ENCODE measurements around the gene ADAD1. TPM values are rescaled to one million over a fixed set of nuclear protein-coding genes. Genes with fewer than 3 reads are reported as not detected.

Gene ADAD1
- polyA plus RNA-seq (2013, experiment 1 of 2) = not detected
- polyA plus RNA-seq (2013, experiment 2 of 2) = not detected

GRCh38 chr4:122378711-122379110 lies at the start of gene ADAD1:
TSS of gene ADAD1 (plus strand) at chr4:122379011. CDS start at chr4:122380070, 1,059 bp downstream.
- no peaks in the 10 kb centered on the region for H3K79me1 ChIP-seq (replicated peaks; ENCODE audit: low read length, poor library complexity, severe bottlenecking)
- no peak within 1 kb of the TSS for H2BK120ac ChIP-seq (ENCODE audit: low read depth, low read length)
- no peak within 1 kb of the TSS for H3K9ac ChIP-seq (ENCODE audit: low read length)
- H4K8ac ChIP-seq (ENCODE audit: low read length) = no peak within 1 kb of the TSS
- WGBS = 91% methylated on average over 7 of the region's 7 CpGs
- no peaks in the 10 kb centered on the region for H3K36me3 ChIP-seq (ENCODE audit: control insufficient read depth in 1 of 2, insufficient read depth in 2 of 2, low read depth in 1 of 2, low read length in 2 of 2)
- no peak within 1 kb of the TSS for H2BK12ac ChIP-seq (ENCODE audit: low read length in 2 of 2)
- no peak within 1 kb of the TSS for H3K27ac ChIP-seq (ENCODE audit: low read length, poor library complexity, severe bottlenecking)
- no peak within 1 kb of the TSS for H2BK5ac ChIP-seq (ENCODE audit: low read depth, low read length, poor library complexity, severe bottlenecking)
- H2AK5ac ChIP-seq (ENCODE audit: low read length, severe bottlenecking) = no peak within 1 kb of the TSS
- H4K91ac ChIP-seq (ENCODE audit: low read length) = no peak within 1 kb of the TSS
- no peak within 1 kb of the TSS for H3K4me2 ChIP-seq (ENCODE audit: low read length, poor library complexity, severe bottlenecking)
- no peak within 1 kb of the TSS for H3K4ac ChIP-seq (ENCODE audit: low read depth in 1 of 2, low read length in 2 of 2)
- H3K4me3 ChIP-seq (ENCODE audit: insufficient read depth in 1 of 2, low read depth in 1 of 2, low read length in 2 of 2) = peak within 1 kb of the TSS in 1 of 2 experiments; percentile 2
- H3K27me3 ChIP-seq (ENCODE audit: control insufficient read depth in 1 of 2, insufficient read depth in 1 of 2, low read length in 2 of 2) = no peaks in the 10 kb centered on the region
- H3K4me1 ChIP-seq (ENCODE audit: control insufficient read depth, insufficient read depth, low read depth, low read length) = no peaks in the 10 kb centered on the region
- H2AFZ ChIP-seq (ENCODE audit: low read depth, low read length) = no peak within 1 kb of the TSS
- no peak within 1 kb of the TSS for H2BK15ac ChIP-seq (ENCODE audit: low read depth, poor library complexity, severe bottlenecking)
- H3K18ac ChIP-seq (ENCODE audit: low read depth in 1 of 2, low read length in 2 of 2) = no peak within 1 kb of the TSS
- DNase-seq = no peak
- no peak within 1 kb of the TSS for H3K14ac ChIP-seq (ENCODE audit: low read length in 2 of 2)
- H3K9me3 ChIP-seq (ENCODE audit: control insufficient read depth, low read length) = no peaks in the 10 kb centered on the region
- H3K23ac ChIP-seq (ENCODE audit: low read length in 2 of 2) = no peak within 1 kb of the TSS

GRCh38 chr4:122329876-122330565 lies 48.8 kb upstream of the ADAD1 start:
- no peak overlapping the region for H2BK12ac ChIP-seq (ENCODE audit: low read length in 2 of 2)

GRCh38 chr4:122331195-122331594 lies 47.6 kb upstream of the ADAD1 start:
- Histone ChIP-seq H4K91ac (ENCODE audit: low read length) (no peak overlapping the region), H3K9me3 (ENCODE audit: control insufficient read depth, low read length) (no peaks in the 10 kb centered on the region)

More at GRCh38 chr4:122329876-122330565, 48.8 kb upstream of the ADAD1 start:
- Histone ChIP-seq H3K27ac (ENCODE audit: low read length, poor library complexity, severe bottlenecking) (no peak overlapping the region), H3K27me3 (ENCODE audit: control insufficient read depth in 1 of 2, insufficient read depth in 1 of 2, low read length in 2 of 2) (no peaks in the 10 kb centered on the region), H3K79me1 (replicated peaks; ENCODE audit: low read length, poor library complexity, severe bottlenecking) (no peaks in the 10 kb centered on the region), H3K4me3 (ENCODE audit: insufficient read depth in 1 of 2, low read depth in 1 of 2, low read length in 2 of 2) (no peak overlapping the region), H3K4ac (ENCODE audit: low read depth in 1 of 2, low read length in 2 of 2) (no peak overlapping the region), H3K14ac (ENCODE audit: low read length in 2 of 2) (no peak overlapping the region), H2BK5ac (ENCODE audit: low read depth, low read length, poor library complexity, severe bottlenecking) (no peak overlapping the region), H2BK15ac (ENCODE audit: low read depth, poor library complexity, severe bottlenecking) (no peak overlapping the region), H4K8ac (ENCODE audit: low read length) (no peak overlapping the region), H3K4me2 (ENCODE audit: low read length, poor library complexity, severe bottlenecking) (no peak overlapping the region), H3K18ac (ENCODE audit: low read depth in 1 of 2, low read length in 2 of 2) (no peak overlapping the region), H3K9ac (ENCODE audit: low read length) (peak overlapping the region; percentile 33), H3K4me1 (ENCODE audit: control insufficient read depth, insufficient read depth, low read depth, low read length) (no peaks in the 10 kb centered on the region), H4K91ac (ENCODE audit: low read length) (no peak overlapping the region), H3K9me3 (ENCODE audit: control insufficient read depth, low read length) (no peaks in the 10 kb centered on the region), H3K36me3 (ENCODE audit: control insufficient read depth in 1 of 2, insufficient read depth in 2 of 2, low read depth in 1 of 2, low read length in 2 of 2) (peaks cover 1 to 84% of the 10 kb centered on the region in 2 experiments), H2BK120ac (ENCODE audit: low read depth, low read length) (no peak overlapping the region), H3K23ac (ENCODE audit: low read length in 2 of 2) (no peak overlapping the region), H2AK5ac (ENCODE audit: low read length, severe bottlenecking) (no peak overlapping the region), H2AFZ (ENCODE audit: low read depth, low read length) (no peak overlapping the region)
- WGBS = no CpG with 5 or more reads among the region's 3 CpGs
- DNase-seq = peak; percentile 45

GRCh38 chr4:122334828-122335227 lies 44.0 kb upstream of the ADAD1 start:
- Histone ChIP-seq H3K23ac (ENCODE audit: low read length in 2 of 2) (no peak overlapping the region), H2AFZ (ENCODE audit: low read depth, low read length) (no peak overlapping the region), H3K9ac (ENCODE audit: low read length) (no peak overlapping the region), H3K4me2 (ENCODE audit: low read length, poor library complexity, severe bottlenecking) (no peak overlapping the region), H3K14ac (ENCODE audit: low read length in 2 of 2) (no peak overlapping the region), H3K27me3 (ENCODE audit: control insufficient read depth in 1 of 2, insufficient read depth in 1 of 2, low read length in 2 of 2) (no peaks in the 10 kb centered on the region), H3K27ac (ENCODE audit: low read length, poor library complexity, severe bottlenecking) (no peak overlapping the region), H4K91ac (ENCODE audit: low read length) (no peak overlapping the region), H2BK15ac (ENCODE audit: low read depth, poor library complexity, severe bottlenecking) (no peak overlapping the region), H3K79me1 (replicated peaks; ENCODE audit: low read length, poor library complexity, severe bottlenecking) (no peaks in the 10 kb centered on the region), H4K8ac (ENCODE audit: low read length) (no peak overlapping the region), H3K4ac (ENCODE audit: low read depth in 1 of 2, low read length in 2 of 2) (no peak overlapping the region), H2BK5ac (ENCODE audit: low read depth, low read length, poor library complexity, severe bottlenecking) (no peak overlapping the region), H3K18ac (ENCODE audit: low read depth in 1 of 2, low read length in 2 of 2) (no peak overlapping the region), H2BK12ac (ENCODE audit: low read length in 2 of 2) (no peak overlapping the region), H2BK120ac (ENCODE audit: low read depth, low read length) (no peak overlapping the region), H2AK5ac (ENCODE audit: low read length, severe bottlenecking) (no peak overlapping the region), H3K36me3 (ENCODE audit: control insufficient read depth in 1 of 2, insufficient read depth in 2 of 2, low read depth in 1 of 2, low read length in 2 of 2) (peaks cover 6 to 80% of the 10 kb centered on the region in 2 experiments), H3K4me1 (ENCODE audit: control insufficient read depth, insufficient read depth, low read depth, low read length) (no peaks in the 10 kb centered on the region), H3K4me3 (ENCODE audit: insufficient read depth in 1 of 2, low read depth in 1 of 2, low read length in 2 of 2) (no peak overlapping the region), H3K9me3 (ENCODE audit: control insufficient read depth, low read length) (no peaks in the 10 kb centered on the region)
- no peak for DNase-seq

More at GRCh38 chr4:122331195-122331594, 47.6 kb upstream of the ADAD1 start:
- Histone ChIP-seq H3K23ac (ENCODE audit: low read length in 2 of 2) (no peak overlapping the region), H3K14ac (ENCODE audit: low read length in 2 of 2) (no peak overlapping the region), H3K27ac (ENCODE audit: low read length, poor library complexity, severe bottlenecking) (no peak overlapping the region), H3K79me1 (replicated peaks; ENCODE audit: low read length, poor library complexity, severe bottlenecking) (no peaks in the 10 kb centered on the region), H3K4me2 (ENCODE audit: low read length, poor library complexity, severe bottlenecking) (no peak overlapping the region), H3K27me3 (ENCODE audit: control insufficient read depth in 1 of 2, insufficient read depth in 1 of 2, low read length in 2 of 2) (no peaks in the 10 kb centered on the region), H3K4ac (ENCODE audit: low read depth in 1 of 2, low read length in 2 of 2) (no peak overlapping the region), H2AK5ac (ENCODE audit: low read length, severe bottlenecking) (no peak overlapping the region), H2BK5ac (ENCODE audit: low read depth, low read length, poor library complexity, severe bottlenecking) (no peak overlapping the region), H3K9ac (ENCODE audit: low read length) (no peak overlapping the region), H3K36me3 (ENCODE audit: control insufficient read depth in 1 of 2, insufficient read depth in 2 of 2, low read depth in 1 of 2, low read length in 2 of 2) (peaks cover 3 to 84% of the 10 kb centered on the region in 2 experiments), H2AFZ (ENCODE audit: low read depth, low read length) (no peak overlapping the region), H2BK15ac (ENCODE audit: low read depth, poor library complexity, severe bottlenecking) (no peak overlapping the region), H3K4me3 (ENCODE audit: insufficient read depth in 1 of 2, low read depth in 1 of 2, low read length in 2 of 2) (no peak overlapping the region), H2BK12ac (ENCODE audit: low read length in 2 of 2) (no peak overlapping the region), H3K4me1 (ENCODE audit: control insufficient read depth, insufficient read depth, low read depth, low read length) (no peaks in the 10 kb centered on the region), H2BK120ac (ENCODE audit: low read depth, low read length) (no peak overlapping the region), H3K18ac (ENCODE audit: low read depth in 1 of 2, low read length in 2 of 2) (no peak overlapping the region), H4K8ac (ENCODE audit: low read length) (no peak overlapping the region)
- 100% methylated on average over 3 of the region's 4 CpGs for WGBS
- DNase-seq = no peak
